HG03439 (cell line): ENCODE results near the gene RAD17.
"Not testable (repeated sequence)": the region's sequence is repeated elsewhere in the genome, so short reads cannot be mapped to it uniquely, and the experiment has no call there.

ENCODE experiments used
- ATAC-seq: cut with Tn5 transposase; IDR thresholded peaks from one replicate; pipeline ENCODE4 v1.9.1; 2021; ENCODE audit warnings: mild to moderate bottlenecking, moderate library complexity; ENCODE audit not compliant: unreplicated experiment

Gene RAD17

DNA sequence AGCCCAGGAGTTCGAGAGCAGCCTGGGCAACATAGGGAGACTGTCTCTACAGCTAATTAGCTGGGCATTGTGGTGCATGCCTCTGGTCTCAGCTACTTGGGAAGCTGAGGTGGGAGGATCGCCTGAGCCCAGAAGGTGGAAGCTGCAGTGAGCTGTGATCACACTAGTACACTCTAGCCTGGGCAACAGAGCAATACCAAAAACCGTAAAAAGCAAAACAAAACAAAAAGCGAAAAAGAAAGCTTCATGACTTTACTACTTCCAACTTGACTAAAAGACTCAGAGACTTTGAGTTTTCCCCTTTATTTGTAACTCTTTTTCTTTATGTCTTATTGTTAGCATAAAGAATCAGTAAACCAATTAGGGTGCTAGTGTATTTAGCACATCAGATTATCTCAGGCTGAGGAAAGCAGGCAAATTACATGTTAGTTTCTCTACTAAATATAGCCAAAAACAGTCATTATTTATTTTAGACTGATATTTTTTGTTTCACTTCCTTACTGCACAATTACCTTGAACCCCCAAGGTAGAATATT, 5.4 kb downstream of the RAD17 start:
- ATAC-seq: peak; percentile 68

GRCh38 chr5:69378376-69378775, 8.8 kb downstream of the RAD17 start:
- no peak for ATAC-seq

DNA sequence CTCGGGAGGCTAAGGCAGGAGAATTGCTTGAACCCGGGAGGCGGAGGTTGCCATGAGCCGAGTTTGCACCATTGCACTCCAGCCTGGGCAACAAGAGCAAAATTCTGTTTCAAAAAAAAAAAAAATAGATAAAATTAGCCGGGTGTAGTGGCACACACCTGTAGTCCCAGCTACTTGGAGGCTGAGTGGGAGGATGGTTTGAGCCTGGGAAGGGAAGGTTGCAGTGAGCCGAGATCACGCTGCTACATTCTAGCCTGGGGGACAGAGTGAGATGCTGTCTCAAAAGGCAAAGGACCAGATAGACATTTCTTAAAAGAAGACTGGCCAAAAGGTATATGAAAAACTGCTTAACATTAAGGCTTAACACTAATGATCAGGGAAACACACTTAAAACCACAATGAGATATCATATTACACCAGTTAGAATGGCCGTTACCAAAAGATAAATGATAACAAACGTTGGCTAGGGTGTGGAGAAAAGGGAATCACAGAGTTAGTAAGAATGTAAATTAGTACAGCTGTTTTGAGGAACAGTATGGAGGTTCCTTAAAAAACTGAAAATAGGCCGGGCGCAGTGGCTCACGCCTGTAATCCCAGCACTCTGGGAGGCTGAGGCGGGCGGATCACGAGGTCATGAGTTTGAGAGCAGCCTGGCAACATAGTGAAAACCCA, 35.2 kb downstream of the RAD17 start:
- no peak for ATAC-seq

DNA sequence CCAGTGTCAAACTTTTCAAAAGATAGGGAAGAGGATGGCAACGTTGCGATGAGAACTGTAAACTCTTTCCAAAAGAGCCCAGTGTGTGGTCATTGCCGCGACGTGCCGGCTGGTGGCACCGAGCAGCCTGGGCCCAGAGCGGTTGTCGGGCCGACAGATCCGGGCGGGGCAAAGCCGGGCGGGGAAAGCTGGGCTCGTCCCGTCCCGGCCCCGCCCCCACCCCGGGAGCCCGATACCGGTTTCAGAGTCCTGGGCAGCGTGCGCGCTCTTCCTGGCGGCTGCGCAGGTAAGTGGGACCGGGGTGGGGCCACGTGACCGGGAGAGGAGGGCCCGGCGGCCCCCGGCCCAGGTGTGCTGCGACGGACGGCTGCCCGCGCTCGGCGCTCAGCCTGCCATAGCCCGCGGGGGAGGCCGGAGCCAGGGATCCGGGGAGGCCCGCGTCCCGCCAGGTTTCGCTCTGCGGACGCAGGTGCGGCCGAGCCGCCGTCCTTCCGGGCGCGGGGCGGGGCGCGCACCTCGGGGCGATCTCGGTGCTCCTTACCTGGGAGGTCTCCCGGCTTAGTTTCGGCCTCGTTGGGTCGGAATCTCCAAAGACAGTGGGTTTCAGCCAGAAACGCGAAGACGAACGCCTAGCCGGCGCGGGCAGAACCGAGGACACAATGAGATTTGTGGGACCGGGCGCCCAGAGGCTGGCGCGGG, 45.4 kb downstream of the RAD17 start, which contains the start of gene MARVELD2:
MARVELD2 (plus strand) TSS at position 232 of the 699 bp plus-strand sequence. CDS start 4,270 bp downstream, outside the sequence.
- ATAC-seq: no peak

DNA sequence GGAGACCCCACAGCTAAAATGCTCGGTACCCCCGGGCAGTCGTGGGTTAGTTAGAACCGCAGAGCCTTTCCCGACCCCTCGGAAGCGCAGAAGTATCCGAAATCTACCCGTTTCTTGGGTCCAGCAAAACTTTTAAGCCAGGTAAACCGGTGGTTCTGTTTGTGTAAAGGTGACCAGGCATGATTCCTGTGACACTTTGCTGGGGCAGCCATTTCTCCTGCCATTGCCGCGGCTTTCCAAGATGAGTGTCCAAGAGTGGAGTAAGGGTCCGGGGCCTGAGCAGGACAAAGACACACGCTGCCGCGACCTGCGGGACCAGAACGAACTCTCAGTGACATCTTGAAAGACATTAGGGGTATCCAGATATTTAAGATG, 46.0 kb downstream of the RAD17 start:
- no peak for ATAC-seq

DNA sequence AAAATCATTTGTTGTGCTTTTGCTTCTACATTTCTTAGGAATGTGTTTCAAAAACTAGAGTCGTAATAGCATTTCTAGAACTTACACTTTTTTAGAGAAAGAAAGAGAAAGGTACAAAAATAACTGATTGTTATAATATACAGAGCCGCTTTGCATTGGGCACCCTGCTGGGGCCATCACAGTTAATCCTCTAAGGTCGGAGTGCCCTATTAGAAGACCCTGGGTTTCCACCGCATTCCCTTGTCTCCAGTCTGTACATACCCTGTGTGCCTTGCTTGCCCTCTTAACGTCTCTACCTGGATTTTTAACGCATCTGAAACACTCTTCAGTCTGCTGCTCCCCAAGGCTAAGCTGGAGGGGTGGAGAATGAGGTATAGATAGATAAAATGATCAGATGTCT, 46.6 kb downstream of the RAD17 start:
- no peak for ATAC-seq

GRCh38 chr5:69416699-69417098, 47.1 kb downstream of the RAD17 start:
- no peak for ATAC-seq

GRCh38 chr5:69418554-69418953, 48.9 kb downstream of the RAD17 start:
- ATAC-seq: no peak

- no peak for ATAC-seq
Observed at GRCh38 chr5:69431424-69432303, 62.0 kb downstream of the RAD17 start.

GRCh38 chr5:69432412-69433206, 63.0 kb downstream of the RAD17 start:
- peak; percentile 51 for ATAC-seq

- not testable (repeated sequence) for ATAC-seq
Observed at GRCh38 chr5:69435276-69435884, 65.8 kb downstream of the RAD17 start.

DNA sequence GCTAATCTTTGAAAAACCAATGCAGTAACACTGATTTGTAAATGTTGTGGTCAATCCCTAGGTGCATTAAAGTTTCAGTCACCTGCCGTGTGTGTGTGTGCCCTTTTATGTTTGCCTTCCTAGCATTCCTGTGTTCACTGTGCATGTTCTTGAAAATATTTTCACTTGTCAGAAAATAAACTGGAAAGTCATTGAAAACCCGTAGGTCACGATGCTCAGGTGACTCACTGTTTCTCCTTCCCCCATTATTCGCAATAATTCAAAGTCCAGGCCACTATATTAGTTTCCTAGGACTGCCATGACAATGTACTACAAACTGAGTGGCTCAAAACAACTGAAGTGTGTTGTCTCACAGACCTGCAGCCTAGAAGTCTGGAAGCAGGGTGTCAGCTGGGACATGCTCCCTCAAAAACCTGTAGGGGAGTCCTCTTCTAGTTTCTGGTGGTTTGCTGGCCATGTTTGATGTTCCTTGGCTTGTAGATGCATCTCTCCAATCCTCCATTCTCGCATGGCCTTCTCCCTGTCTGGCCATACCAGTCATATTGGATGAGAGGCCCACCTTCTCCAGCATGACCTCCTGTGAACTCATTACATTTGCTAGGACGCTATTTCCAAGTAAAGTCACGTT, 74.6 kb downstream of the RAD17 start:
- ATAC-seq: no peak

DNA sequence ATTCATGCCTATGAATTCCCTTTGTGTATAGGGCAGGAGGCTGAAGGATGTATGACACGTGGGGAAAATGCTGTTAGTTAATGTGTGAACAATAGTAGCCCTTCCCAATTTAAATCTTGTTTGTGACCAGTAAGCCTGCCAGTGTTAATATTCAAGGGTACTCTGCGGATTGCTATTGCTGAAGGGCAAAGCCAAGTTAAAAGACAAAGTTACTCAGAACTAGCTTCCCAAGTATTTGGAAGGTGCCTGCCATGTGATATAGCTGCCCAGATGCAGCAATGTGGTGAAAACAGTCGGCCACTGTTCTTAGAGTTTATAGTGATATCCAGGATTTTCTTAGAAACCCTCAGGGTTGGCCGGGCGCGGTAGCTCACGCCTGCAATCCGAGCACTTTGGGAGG, 79.9 kb downstream of the RAD17 start:
- no peak for ATAC-seq

DNA sequence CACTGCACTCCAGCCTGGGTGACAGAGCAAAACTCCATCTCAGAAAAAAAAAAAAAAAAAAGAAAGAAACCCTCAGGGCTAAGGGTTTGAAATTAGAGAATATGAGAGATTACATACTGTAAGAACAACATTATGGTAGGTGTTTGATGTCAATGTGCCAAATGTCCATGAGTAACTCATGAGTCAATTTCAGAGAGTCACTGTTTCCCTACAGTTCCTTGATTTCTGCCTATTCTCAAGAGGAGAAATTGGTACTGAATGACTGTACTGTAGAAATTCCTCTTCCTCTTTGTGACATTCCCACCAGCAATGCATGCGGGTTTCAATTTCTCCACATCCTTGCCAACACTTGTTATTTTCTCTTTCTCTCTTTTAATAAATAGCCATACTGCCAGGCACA, 80.5 kb downstream of the RAD17 start:
- no peak for ATAC-seq

DNA sequence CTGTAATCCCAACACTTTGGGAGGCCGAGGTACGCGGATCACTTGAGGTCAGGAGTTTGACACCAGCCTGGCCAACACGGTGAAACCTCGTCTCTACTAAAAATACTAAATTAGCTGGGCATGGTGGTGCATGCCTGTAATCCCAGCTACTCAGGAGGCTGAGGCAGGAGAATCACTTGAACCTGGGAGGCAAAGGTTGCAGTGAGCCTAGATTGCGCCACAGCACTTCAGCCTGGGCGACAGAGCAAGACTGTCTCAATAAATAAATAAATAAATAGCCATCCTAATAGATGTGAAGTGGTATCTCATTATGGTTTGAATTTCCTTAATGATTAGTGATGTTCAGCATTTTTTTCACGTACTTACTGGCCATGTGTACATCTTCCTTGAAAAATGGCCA, 80.9 kb downstream of the RAD17 start:
- ATAC-seq: not testable (repeated sequence)

GRCh38 chr5:69451941-69452647, 82.5 kb downstream of the RAD17 start:
- no peak for ATAC-seq

DNA sequence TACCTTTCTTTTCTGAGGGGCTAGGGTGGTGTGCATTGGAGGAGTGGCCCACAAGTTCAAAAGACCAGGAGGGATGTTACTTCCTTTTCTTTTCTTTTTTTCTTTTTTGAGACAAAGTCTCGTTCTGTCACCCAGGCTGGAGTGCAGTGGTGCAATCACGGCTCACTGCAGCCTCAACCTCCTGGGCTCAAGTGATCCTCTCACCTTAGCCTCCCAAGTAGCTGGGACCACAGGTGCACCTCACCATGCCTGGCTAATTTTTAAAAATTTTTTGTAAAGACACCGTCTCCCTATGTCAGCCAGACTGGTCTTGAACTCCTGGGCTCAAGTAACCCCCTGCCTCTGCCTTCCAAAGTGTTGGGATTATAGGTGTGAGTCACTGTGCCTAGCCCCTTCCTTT, 83.9 kb downstream of the RAD17 start:
- ATAC-seq: not testable (repeated sequence)

DNA sequence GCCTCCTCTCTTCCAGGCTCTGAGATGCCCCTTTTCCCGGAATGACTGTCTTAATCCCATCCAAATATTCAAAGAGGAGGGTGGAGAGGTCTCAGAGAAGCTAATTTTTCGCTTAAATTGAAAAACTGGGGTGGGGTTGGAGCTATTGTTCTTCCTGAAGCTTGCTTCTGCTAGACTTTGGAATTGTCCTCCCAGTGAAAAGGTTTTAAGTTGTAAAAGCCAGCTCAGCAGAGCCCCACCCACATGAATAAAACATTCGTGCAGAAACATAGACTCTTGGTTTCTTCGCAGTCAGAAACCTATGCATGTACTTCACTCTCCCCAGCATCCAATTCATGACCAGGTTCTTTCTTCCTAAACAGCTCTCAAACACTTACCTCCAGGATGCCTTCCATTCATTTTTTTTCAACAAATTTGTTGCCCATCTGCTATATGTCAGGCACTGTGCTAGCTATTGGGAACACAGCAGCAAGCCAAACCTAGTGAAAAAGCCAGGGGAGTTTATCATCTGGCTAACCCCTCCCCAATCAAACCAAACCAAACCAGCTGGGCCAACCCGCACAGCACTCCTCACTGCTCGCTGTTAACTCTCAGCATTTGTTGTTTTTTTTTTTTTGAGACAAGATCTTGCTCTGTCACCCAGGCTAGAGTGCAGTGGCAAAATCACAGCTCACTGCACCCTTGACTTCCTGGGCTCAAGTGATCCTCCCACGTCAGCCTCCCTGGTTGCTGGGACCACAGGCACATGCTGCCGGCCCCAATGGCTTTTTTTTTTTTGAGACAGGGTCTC, 85.0 kb downstream of the RAD17 start:
- ATAC-seq: no peak
